HG02678 (cell line): ENCODE measurements around the gene FDX1.
A peak's percentile ranks its signal among the peaks of the same experiment; 100 is the strongest.

ENCODE experiments used
- ATAC-seq: cut with Tn5 transposase; IDR thresholded peaks from one replicate; pipeline ENCODE4 v1.9.1; 2021; ENCODE audit warnings: mild to moderate bottlenecking, moderate library complexity; ENCODE audit not compliant: unreplicated experiment

FDX1 gene

GRCh38 chr11:110431051-110431672, 1.4 kb downstream of the FDX1 start:
- ATAC-seq = no peak

- ATAC-seq = no peak
Measured at GRCh38 chr11:110431674-110432073, 1.9 kb downstream of the FDX1 start.

GRCh38 chr11:110432713-110433392, 3.1 kb downstream of the FDX1 start:
- ATAC-seq = no peak

GRCh38 chr11:110433393-110434333, 3.9 kb downstream of the FDX1 start:
- ATAC-seq = no peak

- ATAC-seq = peak; percentile 18
Measured at GRCh38 chr11:110434952-110435779, 5.4 kb downstream of the FDX1 start.

- ATAC-seq = peak; percentile 67
Measured at GRCh38 chr11:110435780-110436717, 6.3 kb downstream of the FDX1 start.

- no peak for ATAC-seq
Measured at GRCh38 chr11:110438017-110438416, 8.3 kb downstream of the FDX1 start.

- no peak for ATAC-seq
Measured at GRCh38 chr11:110445437-110445836, 15.7 kb downstream of the FDX1 start.

GRCh38 chr11:110446061-110446460, 16.3 kb downstream of the FDX1 start:
- no peak for ATAC-seq

GRCh38 chr11:110446594-110446993, 16.8 kb downstream of the FDX1 start:
- ATAC-seq = no peak

GRCh38 chr11:110447343-110447742, 17.6 kb downstream of the FDX1 start:
- ATAC-seq = no peak

GRCh38 chr11:110447897-110448745, 18.4 kb downstream of the FDX1 start:
- no peak for ATAC-seq

GRCh38 chr11:110450246-110450645, 20.5 kb downstream of the FDX1 start:
- ATAC-seq = no peak

GRCh38 chr11:110452720-110453119, 23.0 kb downstream of the FDX1 start:
- ATAC-seq = no peak

- peak; percentile 87 for ATAC-seq
Measured at GRCh38 chr11:110453684-110454354, 24.1 kb downstream of the FDX1 start.

GRCh38 chr11:110454609-110455008, 24.9 kb downstream of the FDX1 start:
- peak; percentile 46 for ATAC-seq

- no peak for ATAC-seq
Measured at GRCh38 chr11:110455718-110456117, 26.0 kb downstream of the FDX1 start.

GRCh38 chr11:110463153-110463552, 33.4 kb downstream of the FDX1 start:
- peak; percentile 62 for ATAC-seq
